ENCODE data around the gene VWF.

Gene VWF

GRCh38 chr12:5913387-5913786 is 211.1 kb downstream of the VWF start:
- no peak overlapping the region for H3K27ac ChIP-seq (ENCODE audit: low read depth, low read length)
- no peak overlapping the region for H3K4me3 ChIP-seq (ENCODE audit: low read depth, low read length)
- H3K4me1 ChIP-seq (ENCODE audit: control insufficient read depth, insufficient read depth, low read length, unreplicated experiment): no peaks in the 10 kb centered on the region
- H3K36me3 ChIP-seq (ENCODE audit: insufficient read depth, low read length): no peaks in the 10 kb centered on the region
- peaks cover 8% of the 10 kb centered on the region; the same call in 1 of the 2 replicates for H3K27me3 ChIP-seq (ENCODE audit: insufficient read depth, low read length)
- no peaks in the 10 kb centered on the region for H3K79me2 ChIP-seq (ENCODE audit: control insufficient read depth, insufficient read depth, low read length, unreplicated experiment)
- H2AFZ ChIP-seq (ENCODE audit: low read length, unreplicated experiment): no peak overlapping the region

GRCh38 chr12:5912437-5913334 is 211.8 kb downstream of the VWF start:
- Histone ChIP-seq H3K4me1 (ENCODE audit: control insufficient read depth, insufficient read depth, low read length, unreplicated experiment) (no peaks in the 10 kb centered on the region), H3K27ac (ENCODE audit: low read depth, low read length) (no peak overlapping the region), H3K36me3 (ENCODE audit: insufficient read depth, low read length) (no peaks in the 10 kb centered on the region), H3K79me2 (ENCODE audit: control insufficient read depth, insufficient read depth, low read length, unreplicated experiment) (no peaks in the 10 kb centered on the region), H2AFZ (ENCODE audit: low read length, unreplicated experiment) (no peak overlapping the region), H3K27me3 (ENCODE audit: insufficient read depth, low read length) (peaks cover 8% of the 10 kb centered on the region; the same call in 1 of the 2 replicates), H3K4me3 (ENCODE audit: low read depth, low read length) (no peak overlapping the region)

GRCh38 chr12:5912011-5912410 is 212.5 kb downstream of the VWF start:
- H3K36me3 ChIP-seq (ENCODE audit: insufficient read depth, low read length): no peaks in the 10 kb centered on the region
- no peak overlapping the region for H2AFZ ChIP-seq (ENCODE audit: low read length, unreplicated experiment)
- H3K79me2 ChIP-seq (ENCODE audit: control insufficient read depth, insufficient read depth, low read length, unreplicated experiment): no peaks in the 10 kb centered on the region
- H3K27ac ChIP-seq (ENCODE audit: low read depth, low read length): no peak overlapping the region
- H3K4me1 ChIP-seq (ENCODE audit: control insufficient read depth, insufficient read depth, low read length, unreplicated experiment): no peaks in the 10 kb centered on the region
- H3K27me3 ChIP-seq (ENCODE audit: insufficient read depth, low read length): peaks cover 8% of the 10 kb centered on the region; the same call in 1 of the 2 replicates
- no peak overlapping the region for H3K4me3 ChIP-seq (ENCODE audit: low read depth, low read length)

DNA sequence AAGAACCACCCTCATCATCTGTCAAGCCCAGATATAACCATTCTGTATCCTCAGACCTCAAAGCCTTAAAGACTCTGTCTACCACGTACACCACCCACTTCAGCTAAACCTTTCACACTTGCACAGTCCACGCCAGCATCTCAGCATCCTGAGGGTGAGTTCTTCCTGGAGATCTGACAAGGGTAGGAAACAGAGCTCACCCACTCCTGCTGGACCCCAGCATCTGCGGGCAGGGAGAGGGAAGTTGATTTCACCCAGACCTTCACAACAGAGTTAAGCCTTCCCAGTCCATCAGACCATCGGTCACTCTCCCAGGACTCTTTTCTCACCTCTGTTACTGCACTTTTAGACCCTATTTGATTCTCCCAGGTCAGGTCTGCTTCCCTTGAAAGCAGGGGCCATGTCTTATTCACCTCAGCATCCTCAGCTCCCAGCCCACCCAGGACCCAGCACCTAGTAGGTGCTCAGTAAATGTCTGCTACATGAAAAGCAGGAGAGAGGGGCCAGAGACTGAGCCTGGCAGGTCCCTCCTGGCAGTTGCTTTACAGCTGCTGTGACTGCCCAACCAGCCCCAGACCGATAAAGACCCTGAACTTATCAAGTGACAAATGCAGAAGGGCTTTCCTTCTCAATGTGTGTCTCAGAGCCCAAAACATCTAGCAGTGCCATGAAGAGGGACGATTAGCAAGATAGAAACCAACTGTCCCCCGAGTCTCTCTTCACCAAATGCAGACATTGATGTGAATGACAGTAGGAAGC is 213.5 kb downstream of the VWF start:
- H3K27me3 ChIP-seq (ENCODE audit: insufficient read depth, low read length): peaks cover 8% of the 10 kb centered on the region; the same call in 1 of the 2 replicates
- H3K27ac ChIP-seq (ENCODE audit: low read depth, low read length): no peak overlapping the region
- no peaks in the 10 kb centered on the region for H3K4me1 ChIP-seq (ENCODE audit: control insufficient read depth, insufficient read depth, low read length, unreplicated experiment)
- no peaks in the 10 kb centered on the region for H3K36me3 ChIP-seq (ENCODE audit: insufficient read depth, low read length)
- no peaks in the 10 kb centered on the region for H3K79me2 ChIP-seq (ENCODE audit: control insufficient read depth, insufficient read depth, low read length, unreplicated experiment)
- no peak overlapping the region for H3K4me3 ChIP-seq (ENCODE audit: low read depth, low read length)
- no peak overlapping the region for H2AFZ ChIP-seq (ENCODE audit: low read length, unreplicated experiment)

DNA sequence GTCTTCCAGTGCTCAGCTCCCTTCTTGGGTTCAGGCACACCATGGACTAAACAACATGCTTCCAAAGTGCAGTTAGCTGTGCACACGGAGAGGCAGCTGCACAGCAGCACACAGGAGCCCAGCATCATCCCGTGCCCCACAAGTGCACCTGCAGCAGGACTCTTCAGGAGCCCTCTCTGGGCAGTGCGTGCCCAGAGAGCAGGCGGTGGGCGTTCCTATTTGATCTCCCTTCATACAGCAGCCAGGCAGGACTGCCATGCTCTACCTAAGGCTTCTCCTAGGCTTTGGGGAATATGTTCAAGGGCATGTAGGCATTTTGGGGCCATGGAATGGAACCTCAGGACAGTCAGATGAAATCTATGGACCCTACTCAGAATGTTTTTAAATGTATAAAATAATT is 214.9 kb downstream of the VWF start:
- H3K79me2 ChIP-seq (ENCODE audit: control insufficient read depth, insufficient read depth, low read length, unreplicated experiment): no peaks in the 10 kb centered on the region
- H3K27me3 ChIP-seq (ENCODE audit: insufficient read depth, low read length): peaks cover 8% of the 10 kb centered on the region; the same call in 1 of the 2 replicates
- H3K36me3 ChIP-seq (ENCODE audit: insufficient read depth, low read length): no peaks in the 10 kb centered on the region
- no peaks in the 10 kb centered on the region for H3K4me1 ChIP-seq (ENCODE audit: control insufficient read depth, insufficient read depth, low read length, unreplicated experiment)
- no peak overlapping the region for H3K27ac ChIP-seq (ENCODE audit: low read depth, low read length)
- no peak overlapping the region for H2AFZ ChIP-seq (ENCODE audit: low read length, unreplicated experiment)
- no peak overlapping the region for H3K4me3 ChIP-seq (ENCODE audit: low read depth, low read length)

DNA sequence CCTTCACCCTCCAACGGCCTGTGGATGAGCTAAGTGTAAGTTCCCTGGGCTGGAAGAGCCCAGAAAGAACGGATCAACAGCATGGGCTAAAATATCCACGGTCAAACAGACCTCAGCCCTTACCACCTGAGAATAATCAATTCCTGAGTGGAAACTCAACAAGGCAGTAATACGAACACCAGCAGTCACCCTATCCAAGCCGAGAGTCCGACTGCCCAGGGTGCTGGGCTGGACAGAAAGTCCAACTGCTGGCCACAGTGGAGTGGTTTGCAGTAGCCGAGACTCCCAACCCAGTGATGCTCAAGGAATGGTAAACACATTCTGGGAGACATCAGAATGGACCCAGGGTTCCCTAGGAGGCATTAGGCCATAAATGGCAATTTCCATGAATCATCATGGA is 216.2 kb downstream of the VWF start:
- no peaks in the 10 kb centered on the region for H3K36me3 ChIP-seq (ENCODE audit: insufficient read depth, low read length)
- no peaks in the 10 kb centered on the region for H3K79me2 ChIP-seq (ENCODE audit: control insufficient read depth, insufficient read depth, low read length, unreplicated experiment)
- H2AFZ ChIP-seq (ENCODE audit: low read length, unreplicated experiment): no peak overlapping the region
- H3K4me3 ChIP-seq (ENCODE audit: low read depth, low read length): no peak overlapping the region
- H3K4me1 ChIP-seq (ENCODE audit: control insufficient read depth, insufficient read depth, low read length, unreplicated experiment): no peaks in the 10 kb centered on the region
- H3K27me3 ChIP-seq (ENCODE audit: insufficient read depth, low read length): peaks cover 8% of the 10 kb centered on the region; the same call in 1 of the 2 replicates
- no peak overlapping the region for H3K27ac ChIP-seq (ENCODE audit: low read depth, low read length)

GRCh38 chr12:5907807-5908206 is 216.7 kb downstream of the VWF start:
- Histone ChIP-seq H3K27me3 (ENCODE audit: insufficient read depth, low read length) (peaks cover 8% of the 10 kb centered on the region; the same call in 1 of the 2 replicates), H3K36me3 (ENCODE audit: insufficient read depth, low read length) (no peaks in the 10 kb centered on the region), H3K4me3 (ENCODE audit: low read depth, low read length) (no peak overlapping the region), H3K27ac (ENCODE audit: low read depth, low read length) (no peak overlapping the region), H3K79me2 (ENCODE audit: control insufficient read depth, insufficient read depth, low read length, unreplicated experiment) (no peaks in the 10 kb centered on the region), H3K4me1 (ENCODE audit: control insufficient read depth, insufficient read depth, low read length, unreplicated experiment) (no peaks in the 10 kb centered on the region), H2AFZ (ENCODE audit: low read length, unreplicated experiment) (no peak overlapping the region)

DNA sequence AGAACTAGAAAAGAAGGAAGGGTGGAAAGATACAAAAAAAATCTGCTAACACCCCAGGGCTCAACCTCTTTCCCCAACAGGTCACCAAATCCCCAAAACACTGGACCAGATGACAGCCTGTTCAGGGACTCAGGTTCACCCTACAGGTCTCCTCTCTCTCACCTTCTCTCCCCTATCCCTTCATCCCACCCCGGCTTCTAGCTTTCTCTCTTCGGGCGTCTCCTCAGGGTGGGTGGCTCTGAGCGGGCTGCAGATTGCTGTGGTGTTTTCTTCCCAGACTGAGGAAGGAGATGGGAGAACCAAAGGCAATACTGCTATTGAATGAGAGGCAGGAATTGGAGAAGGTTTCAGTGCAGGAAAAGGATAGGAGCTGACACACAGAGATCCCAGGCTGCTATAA is 218.7 kb downstream of the VWF start:
- Histone ChIP-seq H2AFZ (ENCODE audit: low read length, unreplicated experiment) (no peak overlapping the region), H3K36me3 (ENCODE audit: insufficient read depth, low read length) (no peaks in the 10 kb centered on the region), H3K4me3 (ENCODE audit: low read depth, low read length) (no peak overlapping the region), H3K4me1 (ENCODE audit: control insufficient read depth, insufficient read depth, low read length, unreplicated experiment) (no peaks in the 10 kb centered on the region), H3K27me3 (ENCODE audit: insufficient read depth, low read length) (peaks cover 3% of the 10 kb centered on the region; the same call in 1 of the 2 replicates), H3K79me2 (ENCODE audit: control insufficient read depth, insufficient read depth, low read length, unreplicated experiment) (no peaks in the 10 kb centered on the region), H3K27ac (ENCODE audit: low read depth, low read length) (no peak overlapping the region)

DNA sequence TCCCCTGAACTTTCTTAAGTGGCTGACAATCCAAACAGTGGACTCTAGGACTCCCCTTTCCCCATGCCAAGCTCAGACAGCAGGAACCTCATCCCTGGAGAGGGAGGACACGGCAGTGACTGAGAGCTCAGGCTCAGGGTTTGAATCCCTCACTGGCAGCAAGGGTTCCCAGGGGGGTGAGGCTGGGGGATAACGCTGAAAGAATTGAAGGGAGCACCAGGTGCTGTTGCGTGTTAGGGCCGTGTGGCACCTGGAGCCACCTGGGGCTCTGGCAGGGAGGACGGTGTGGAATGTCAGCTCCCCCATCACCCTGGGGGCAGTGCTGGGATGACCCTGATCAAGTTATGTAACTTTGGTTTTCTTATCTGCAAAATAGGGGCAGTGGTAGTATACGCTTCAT is 219.5 kb downstream of the VWF start:
- no peaks in the 10 kb centered on the region; the same call in 1 of the 2 replicates for H3K27me3 ChIP-seq (ENCODE audit: insufficient read depth, low read length)
- H3K4me3 ChIP-seq (ENCODE audit: low read depth, low read length): no peak overlapping the region
- H2AFZ ChIP-seq (ENCODE audit: low read length, unreplicated experiment): no peak overlapping the region
- H3K36me3 ChIP-seq (ENCODE audit: insufficient read depth, low read length): no peaks in the 10 kb centered on the region
- no peaks in the 10 kb centered on the region for H3K4me1 ChIP-seq (ENCODE audit: control insufficient read depth, insufficient read depth, low read length, unreplicated experiment)
- H3K79me2 ChIP-seq (ENCODE audit: control insufficient read depth, insufficient read depth, low read length, unreplicated experiment): no peaks in the 10 kb centered on the region
- no peak overlapping the region for H3K27ac ChIP-seq (ENCODE audit: low read depth, low read length)

DNA sequence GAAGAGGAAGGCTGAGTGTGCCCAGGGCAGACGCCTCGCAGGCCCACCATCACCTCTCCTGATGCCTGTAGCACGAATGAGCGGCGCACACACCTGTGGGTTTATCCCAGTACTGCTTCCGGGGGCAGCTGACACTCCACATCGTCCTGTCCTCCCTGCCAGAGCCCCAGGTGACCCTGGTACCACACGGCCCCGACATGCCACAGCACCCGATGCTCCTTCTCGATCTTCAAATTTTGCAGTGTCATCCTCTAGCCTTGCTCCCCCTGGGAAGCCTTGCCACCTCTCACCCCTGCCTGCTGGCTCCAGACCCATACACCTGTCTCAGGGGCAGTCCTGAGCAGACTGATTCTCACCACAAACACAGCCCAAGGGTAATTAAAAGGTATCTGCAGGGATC is 220.0 kb downstream of the VWF start:
- H3K27ac ChIP-seq (ENCODE audit: low read depth, low read length): no peak overlapping the region
- no peaks in the 10 kb centered on the region for H3K36me3 ChIP-seq (ENCODE audit: insufficient read depth, low read length)
- no peaks in the 10 kb centered on the region for H3K79me2 ChIP-seq (ENCODE audit: control insufficient read depth, insufficient read depth, low read length, unreplicated experiment)
- H3K27me3 ChIP-seq (ENCODE audit: insufficient read depth, low read length): no peaks in the 10 kb centered on the region; the same call in 1 of the 2 replicates
- no peaks in the 10 kb centered on the region for H3K4me1 ChIP-seq (ENCODE audit: control insufficient read depth, insufficient read depth, low read length, unreplicated experiment)
- H2AFZ ChIP-seq (ENCODE audit: low read length, unreplicated experiment): no peak overlapping the region
- H3K4me3 ChIP-seq (ENCODE audit: low read depth, low read length): no peak overlapping the region

Data from ACC112 (cell line).